Glomerular endothelial cell (primary cell): ENCODE measurements around the gene FUT2. TPM values are rescaled to one million over a fixed set of nuclear protein-coding genes. Genes with fewer than 3 reads are reported as not detected.

Source experiments
- DNase-seq: peaks from one replicate; pipeline ENCODE4 v3.0.0-alpha.2; 2011; ENCODE audit warnings: low read depth, low spot score; ENCODE audit errors: extremely low read depth
- total RNA-seq: library from RNA; depleted of rRNA; stranded (reverse); fragments of >200 nt; gene quantifications from 2 replicates; pipeline ENCODE4 v1.2.3, GENCODE V29; 2015

Gene FUT2
- total RNA-seq, 1 donor from 2014 or later: not detected

DNA sequence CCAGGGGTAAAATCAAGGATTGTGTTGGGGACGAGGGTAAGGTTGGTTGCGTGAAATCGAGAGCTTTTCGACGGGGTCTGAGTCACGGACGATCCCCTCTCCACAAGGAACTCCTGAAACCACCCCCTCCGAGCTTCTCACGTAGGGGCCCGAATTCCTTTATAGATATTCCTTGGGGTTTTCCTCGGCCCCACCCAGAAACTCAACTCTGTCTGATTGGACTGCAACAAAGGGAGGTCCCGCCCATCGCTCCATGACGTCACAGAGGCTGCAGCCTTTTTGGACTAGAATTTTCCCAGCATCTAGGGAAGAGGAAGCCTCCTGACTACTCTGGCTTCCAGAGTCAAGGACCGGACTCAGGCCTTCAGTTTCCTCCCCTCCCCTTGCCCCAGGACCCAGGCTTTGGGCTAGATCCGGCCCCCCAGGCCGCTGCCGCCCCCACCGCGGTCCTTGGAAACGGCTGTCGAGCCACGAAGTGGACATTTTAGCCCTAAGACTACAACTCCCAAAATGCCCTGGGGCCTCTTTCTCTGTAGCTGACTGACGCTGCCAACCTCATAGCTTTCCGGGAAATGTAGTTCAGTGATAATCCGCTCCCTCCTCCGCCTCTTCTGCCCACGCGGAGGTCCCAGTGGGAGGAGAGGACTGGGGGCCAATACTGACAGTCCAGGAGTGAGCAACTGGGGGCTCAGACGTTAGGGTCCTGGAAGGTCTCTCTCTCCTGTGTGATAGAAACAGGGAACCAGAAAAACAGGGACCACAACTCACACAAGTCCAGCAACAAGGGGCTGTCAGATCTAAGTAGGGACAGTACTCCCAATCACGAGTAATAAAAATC is 51.2 kb downstream of the FUT2 start, which contains the start of gene IZUMO1:
TSS of gene IZUMO1 (minus strand) at position 172 of the 838 bp plus-strand sequence. CDS start 1,050 bp downstream, outside the sequence.
- peak; percentile 82 for DNase-seq

DNA sequence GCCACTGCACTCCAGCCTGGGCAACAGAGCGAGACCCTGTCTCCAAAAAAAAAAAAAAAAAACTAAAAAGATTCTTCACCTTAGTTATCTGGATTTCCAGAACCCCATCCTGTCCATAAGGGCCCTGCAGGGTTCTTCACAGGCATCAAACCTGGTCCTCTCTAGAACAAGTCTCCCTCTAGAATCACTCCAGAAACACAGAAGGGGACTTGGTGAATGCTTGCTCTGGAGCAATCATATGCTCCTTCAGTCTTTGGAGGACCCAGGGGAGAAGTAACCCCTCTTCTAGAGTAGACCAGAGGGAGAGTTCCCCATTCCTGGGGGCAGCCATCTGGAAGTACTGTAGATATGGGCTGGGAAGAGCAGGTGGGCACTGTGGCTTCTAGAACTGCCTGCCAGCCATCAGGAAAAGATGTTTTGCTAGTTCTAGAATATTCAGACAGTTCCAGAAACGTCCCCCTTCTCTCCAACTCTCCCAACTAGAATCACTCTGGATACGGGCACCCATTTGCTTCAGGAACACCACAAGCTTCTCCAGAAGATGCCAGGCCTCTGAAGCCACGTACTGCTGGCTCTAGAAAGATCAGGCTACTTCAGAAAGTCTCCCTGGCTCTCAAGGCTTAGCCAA is 53.9 kb downstream of the FUT2 start:
- no peak for DNase-seq

DNA sequence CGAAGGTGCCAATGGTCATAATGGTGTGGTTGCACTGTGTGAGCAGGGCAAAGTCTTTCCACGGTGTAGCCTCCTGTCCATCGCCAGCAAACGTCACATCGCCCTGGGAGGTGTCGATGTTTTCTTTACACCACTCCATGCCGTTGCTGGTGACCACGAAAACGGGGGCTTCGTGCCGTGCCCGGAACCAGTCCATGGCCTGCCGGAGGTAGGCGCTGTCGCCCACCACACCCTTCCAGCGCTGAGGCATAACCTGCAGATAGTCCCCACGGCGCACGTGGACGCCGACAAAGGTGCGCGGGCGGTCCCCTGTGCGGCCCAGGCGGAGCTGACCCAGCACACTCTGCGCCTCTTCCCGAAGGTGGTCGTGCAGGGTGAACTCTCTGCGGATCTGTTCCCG is 54.6 kb downstream of the FUT2 start:
- no peak for DNase-seq

DNA sequence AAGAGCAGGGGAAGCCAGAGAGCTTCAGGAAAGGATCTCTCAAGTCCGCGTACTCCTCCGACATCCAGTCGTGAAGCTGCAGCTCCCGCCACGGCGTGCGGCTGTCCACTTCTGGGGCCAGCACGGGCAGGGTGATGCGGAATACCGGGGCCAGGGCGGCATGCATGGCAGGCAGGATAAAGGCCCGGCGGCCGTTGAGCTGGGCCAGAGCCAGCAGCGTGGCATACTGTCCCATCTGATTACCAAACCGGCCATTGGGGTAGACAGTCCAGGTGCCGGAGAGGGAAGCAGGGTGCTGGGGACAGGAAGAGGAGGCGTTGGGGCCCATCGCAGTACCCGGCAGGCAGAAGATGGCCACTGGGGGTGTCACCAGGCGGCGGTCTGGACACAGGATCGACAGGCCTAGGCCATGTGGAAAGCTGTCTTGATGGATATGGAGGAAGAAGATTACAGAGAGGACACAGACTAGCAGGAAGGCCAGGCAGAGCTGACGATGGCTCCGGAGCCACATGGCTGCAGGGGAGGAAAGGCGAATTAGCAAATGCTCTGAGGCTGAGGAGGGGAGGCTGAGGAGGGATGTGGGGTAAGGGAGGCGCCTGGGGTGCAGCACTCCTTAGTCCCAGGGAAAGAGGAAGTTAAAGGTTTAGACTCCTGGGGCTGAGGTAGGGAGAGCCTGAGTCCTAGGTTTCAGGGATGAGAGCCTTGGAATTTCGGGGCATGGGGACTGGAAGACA is 55.2 kb downstream of the FUT2 start:
- DNase-seq: no peak

DNA sequence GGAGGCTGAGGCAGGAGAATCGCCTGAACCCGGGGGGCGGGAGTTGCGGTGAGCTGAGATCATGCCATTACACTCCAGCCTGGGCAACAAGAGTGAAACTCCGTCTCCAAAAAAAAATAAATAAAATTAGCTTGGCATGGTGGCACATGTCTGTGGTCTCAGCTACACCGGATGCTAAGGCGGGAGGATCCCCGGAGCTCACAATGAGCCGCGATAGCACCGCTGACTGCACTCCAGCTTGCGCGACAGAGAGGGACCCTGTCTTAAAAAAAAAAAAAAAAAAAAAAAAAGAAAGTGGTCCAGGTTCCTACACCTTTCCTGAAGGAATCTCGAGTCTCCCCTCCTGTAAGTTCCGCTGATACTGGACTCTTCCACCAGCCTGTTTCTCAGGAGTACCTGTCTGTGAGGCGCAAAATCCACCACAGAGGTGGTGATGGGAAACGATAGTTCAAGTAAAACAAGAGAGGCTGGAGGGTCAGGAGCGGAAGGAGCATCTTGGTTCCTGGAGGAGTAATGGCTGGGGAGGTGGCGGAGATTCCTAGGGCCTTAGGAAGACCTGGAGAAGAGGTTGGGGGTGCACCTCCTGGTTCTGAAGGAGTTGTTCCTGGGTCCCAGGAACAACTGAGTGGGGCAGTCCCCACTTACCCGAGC is 56.2 kb downstream of the FUT2 start:
- no peak for DNase-seq

DNA sequence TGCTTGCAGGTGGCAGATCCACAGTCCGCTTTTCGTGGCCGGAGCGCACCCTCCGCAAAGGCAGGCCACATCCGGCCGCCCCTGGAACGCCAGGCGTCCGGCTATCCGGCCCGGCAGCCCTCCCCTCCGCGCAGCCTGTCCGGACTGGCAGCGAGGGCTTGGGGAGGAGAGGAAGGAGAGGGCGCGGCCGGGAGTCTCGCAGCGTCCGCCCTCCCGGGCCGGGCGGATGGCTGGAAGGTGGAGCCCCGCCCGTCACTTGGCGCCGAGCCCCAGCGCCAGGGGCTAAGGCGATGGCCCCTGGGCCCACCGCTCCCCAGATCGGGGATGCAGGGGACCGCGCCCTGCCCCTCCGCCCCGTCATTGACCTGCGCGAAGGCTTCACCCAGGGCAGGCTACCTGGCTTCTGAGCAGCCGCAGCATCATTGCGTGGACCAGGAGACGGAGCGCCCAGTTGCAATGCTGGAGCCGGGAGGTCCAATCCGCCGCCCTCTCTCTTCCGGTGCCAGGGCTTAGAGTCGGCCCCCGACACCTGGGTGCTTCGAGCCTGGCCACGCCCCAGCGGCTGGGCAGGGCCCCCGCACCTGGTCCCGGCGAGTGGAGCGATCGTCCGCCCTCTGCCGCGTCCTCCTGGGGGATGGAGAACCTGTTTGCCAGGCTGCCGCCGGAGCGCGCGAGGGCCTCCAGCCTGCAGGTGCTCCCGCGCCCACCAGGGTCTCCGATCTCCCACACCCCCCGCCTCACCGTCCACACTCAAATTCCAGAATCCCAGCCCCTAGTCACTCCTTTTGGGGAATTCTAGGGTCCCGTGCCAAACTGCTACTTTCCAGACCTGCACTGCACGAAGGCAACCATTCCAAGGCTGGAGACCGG is 57.0 kb downstream of the FUT2 start, which contains the start of gene FUT1:
TSS of gene FUT1 (minus strand) at position 146 of the 870 bp plus-strand sequence. CDS start 1,360 bp downstream, outside the sequence.
- no peak for DNase-seq

DNA sequence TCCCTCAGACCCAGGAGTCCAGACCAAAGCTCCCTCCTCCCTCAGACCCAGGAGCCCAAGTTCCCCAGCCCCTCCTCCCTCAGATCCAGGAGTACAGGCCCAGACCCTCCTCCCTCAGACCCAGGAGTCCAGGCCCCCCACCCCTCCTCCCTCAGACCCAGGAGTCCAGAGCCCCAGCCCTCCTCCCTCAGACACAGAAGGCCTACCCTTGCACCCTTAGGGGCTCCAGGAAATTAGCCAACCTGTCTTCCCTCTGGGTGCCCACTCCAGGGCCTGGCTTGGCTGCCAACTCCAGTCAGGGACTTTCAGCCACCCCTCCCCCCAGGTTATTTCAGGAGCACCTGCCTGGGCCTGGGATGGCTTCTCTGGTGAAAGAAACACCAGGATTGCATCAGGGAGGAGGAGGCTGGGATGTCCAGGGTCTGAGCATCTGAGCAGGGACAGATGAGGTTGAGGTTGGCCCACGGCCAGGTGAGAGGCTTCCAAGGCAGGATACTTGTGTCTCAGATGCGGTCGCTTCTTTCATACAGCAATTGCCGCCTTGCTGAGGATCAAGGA is 59.4 kb downstream of the FUT2 start, which contains the start of gene FGF21:
TSS of gene FGF21 (plus strand) at position 441 of the 558 bp plus-strand sequence. CDS start 713 bp downstream, outside the sequence.
- no peak for DNase-seq

Other genes starting within 250 kb of the FUT2 start
- gene GRWD1, start 250.0 kb upstream of the FUT2 start, total RNA-seq: 34.2 and 35.7 TPM in 2 replicates
- 0.73 and 1.2 TPM in 2 replicates for gene KCNJ14, start 240.4 kb upstream of the FUT2 start, total RNA-seq
- gene CYTH2, start 226.6 kb upstream of the FUT2 start, total RNA-seq: 78.1 and 91.0 TPM in 2 replicates
- gene LMTK3, start 184.1 kb upstream of the FUT2 start, total RNA-seq: not detected in 2 replicates
- 0.19 TPM in 1 of 2 replicates, not detected in the other for gene SULT2B1, start 143.8 kb upstream of the FUT2 start, total RNA-seq
- not detected in 2 replicates for gene SPACA4, start 89.2 kb upstream of the FUT2 start, total RNA-seq
- gene FAM83E, start 80.9 kb upstream of the FUT2 start, total RNA-seq: not detected in 2 replicates
- 1,686 and 2,007 TPM in 2 replicates for gene RPL18, start 76.8 kb upstream of the FUT2 start, total RNA-seq
- gene SPHK2, start 76.5 kb upstream of the FUT2 start, total RNA-seq: 8.9 and 21.2 TPM in 2 replicates
- gene DBP, start 58.6 kb upstream of the FUT2 start, total RNA-seq: 2.9 and 4.1 TPM in 2 replicates
- gene CA11, start 49.8 kb upstream of the FUT2 start, total RNA-seq: 2.6 and 3.2 TPM in 2 replicates
- gene NTN5, start 23.0 kb upstream of the FUT2 start, total RNA-seq: 1.4 and 1.8 TPM in 2 replicates
- gene MAMSTR, start 23.8 kb downstream of the FUT2 start, total RNA-seq: 0.29 and 1.6 TPM in 2 replicates
- 153 and 158 TPM in 2 replicates for gene RASIP1, start 44.6 kb downstream of the FUT2 start, total RNA-seq
- gene IZUMO1, start 50.9 kb downstream of the FUT2 start, total RNA-seq: not detected in 2 replicates
- gene FUT1, start 56.7 kb downstream of the FUT2 start, total RNA-seq: 6.1 and 6.4 TPM in 2 replicates
- not detected in 2 replicates for gene FGF21, start 59.6 kb downstream of the FUT2 start, total RNA-seq
- 53.3 and 71.8 TPM in 2 replicates for gene BCAT2, start 115.1 kb downstream of the FUT2 start, total RNA-seq
- 38.8 and 39.6 TPM in 2 replicates for gene HSD17B14, start 140.5 kb downstream of the FUT2 start, total RNA-seq
- 2.4 and 4.0 TPM in 2 replicates for gene PLEKHA4, start 172.6 kb downstream of the FUT2 start, total RNA-seq
- 74.2 and 82.8 TPM in 2 replicates for gene PPP1R15A, start 176.4 kb downstream of the FUT2 start, total RNA-seq
- gene TULP2, start 202.8 kb downstream of the FUT2 start, total RNA-seq: 0.19 TPM in 1 of 2 replicates, not detected in the other
- 446 and 494 TPM in 2 replicates for gene NUCB1, start 204.3 kb downstream of the FUT2 start, total RNA-seq
- not detected in 2 replicates for gene DHDH, start 237.7 kb downstream of the FUT2 start, total RNA-seq